SK-N-SH (cell line): ENCODE results near the gene CDC23. TPM values are rescaled to one million over a fixed set of nuclear protein-coding genes. Genes with fewer than 3 reads are reported as not detected.
"Not testable (repeated sequence)": the region's sequence is repeated elsewhere in the genome, so short reads cannot be mapped to it uniquely, and the experiment has no call there.

ENCODE experiments used
- CTCF ChIA-PET: fragments of 300-600, 350-600 bp; formaldehyde crosslinking; extraction: SDS; loops from one replicate; lab custom pipeline; 2021; lab: Yijun Ruan, JAX
- POLR2A ChIA-PET: fragments of 350-600 bp; sonication (Branson Sonifier 250); formaldehyde crosslinking; extraction: SDS; loops from one replicate; lab custom pipeline; 2020; ENCODE audit warnings: antibody characterized with exemption, inconsistent platforms; lab: Yijun Ruan, JAX
- DNase-seq: peaks from one replicate; pipeline ENCODE4 v3.0.0; 2012
- H2AFZ ChIP-seq: fragments of 200-600 bp; sonication (generic); 2 replicates; pipeline ENCODE4 v1.8.1; 2016; ENCODE audit warnings: antibody characterized with exemption, mild to moderate bottlenecking, low read depth
- H3F3A ChIP-seq: fragments of 200-600 bp; sonication (generic); replicated peaks from 2 replicates; pipeline ENCODE3; 2016; ENCODE audit warnings: antibody characterized with exemption, mild to moderate bottlenecking; ENCODE audit not compliant: insufficient read depth
- H3K27ac ChIP-seq, 2 experiments: fragments of 200-500 bp in 1 of 2; fragments of 200-600 bp in 1 of 2; sonication (Bioruptor generic) in 1 of 2; sonication (generic), shearing (Covaris generic) in 1 of 2; 2 replicates each; pipeline versions ENCODE4 v1.5.1 to v1.6.1; 2014 to 2016; ENCODE audit warnings: low read depth in 2 of 2, inconsistent platforms in 1 of 2, low read length in 1 of 2, mild to moderate bottlenecking in 1 of 2, mixed read lengths in 1 of 2
- H3K27me3 ChIP-seq: fragments of 200-600 bp; sonication (generic), shearing (Covaris generic); 2 replicates; pipeline ENCODE4 v1.6.1; 2016; ENCODE audit warnings: mixed run types; ENCODE audit not compliant: insufficient read depth
- H3K36me3 ChIP-seq, 2 experiments: fragments of 200-500 bp in 1 of 2; fragments of 200-600 bp in 1 of 2; sonication (Bioruptor generic) in 1 of 2; sonication (generic) in 1 of 2; replicated peaks in 1 of 2; 2 replicates each; pipeline versions ENCODE3 to v1.5.1; 2014 to 2016; ENCODE audit warnings: low read length in 1 of 2, mild to moderate bottlenecking in 1 of 2; ENCODE audit not compliant: insufficient read depth in 2 of 2, control insufficient read depth in 1 of 2
- H3K4me1 ChIP-seq, 2 experiments: fragments of 200-500 bp in 1 of 2; fragments of 200-600 bp in 1 of 2; sonication (Bioruptor generic) in 1 of 2; sonication (generic), shearing (Covaris generic) in 1 of 2; 2 replicates each; pipeline versions ENCODE4 v1.5.1 to v1.6.1; 2014 to 2016; ENCODE audit warnings: low read depth in 1 of 2, low read length in 1 of 2, mixed run types in 1 of 2; ENCODE audit not compliant: insufficient read depth in 2 of 2, control insufficient read depth in 1 of 2
- H3K4me2 ChIP-seq: fragments of 200-600 bp; sonication (generic), shearing (Covaris generic); 2 replicates; pipeline ENCODE4 v1.6.1; 2017; ENCODE audit warnings: mixed run types
- H3K4me3 ChIP-seq, 2 experiments: fragments of 200-500 bp in 1 of 2; fragments of 200-600 bp in 1 of 2; sonication (Bioruptor generic) in 1 of 2; sonication (generic), shearing (Covaris generic) in 1 of 2; 2 replicates each; pipeline versions ENCODE4 v1.5.1 to v1.8.1; 2014 to 2016; ENCODE audit warnings: low read depth in 2 of 2, inconsistent platforms in 1 of 2, low read length in 1 of 2, mild to moderate bottlenecking in 1 of 2, mixed read lengths in 1 of 2, moderate library complexity in 1 of 2
- H3K79me2 ChIP-seq: fragments of 200-600 bp; sonication (generic); 2 replicates; pipeline ENCODE4 v1.8.1; 2017; ENCODE audit warnings: mild to moderate bottlenecking; ENCODE audit not compliant: insufficient read depth
- H3K9ac ChIP-seq: fragments of 200-600 bp; sonication (generic); 2 replicates; pipeline ENCODE4 v1.6.1; 2017; ENCODE audit warnings: mixed run types
- H3K9me2 ChIP-seq: fragments of 200-600 bp; sonication (generic); 2 replicates; pipeline ENCODE4 v1.6.1; 2017; ENCODE audit warnings: mixed run types
- H3K9me3 ChIP-seq: fragments of 200-600 bp; sonication (generic); 2 replicates; pipeline ENCODE4 v1.6.1; 2017; ENCODE audit warnings: mixed run types, mild to moderate bottlenecking, moderate library complexity
- H4K20me1 ChIP-seq: fragments of 200-600 bp; sonication (generic); 2 replicates; pipeline ENCODE4 v1.6.1; 2017; ENCODE audit warnings: mild to moderate bottlenecking, mixed run types; ENCODE audit not compliant: insufficient read depth
- FOSL2 ChIP-seq: IDR thresholded peaks from 2 replicates; pipeline ENCODE4 v1.4.0; 2012; ENCODE audit warnings: low read depth, mild to moderate bottlenecking, moderate library complexity, borderline replicate concordance
- GABPA ChIP-seq: IDR thresholded peaks from 2 replicates; pipeline ENCODE4 v1.4.0; 2012; ENCODE audit warnings: low read depth, mild to moderate bottlenecking
- GATA2 ChIP-seq: sonication (generic); formaldehyde crosslinking; IDR thresholded peaks from 2 replicates; pipeline ENCODE4 v1.5.0; 2020; ENCODE audit warnings: mild to moderate bottlenecking, missing genetic modification reagents
- RFX5 ChIP-seq: IDR thresholded peaks from 2 replicates; pipeline ENCODE4 v1.6.1; 2012; ENCODE audit warnings: mild to moderate bottlenecking, improper control_type of control experiment, low read length
- RXRA ChIP-seq: IDR thresholded peaks from 2 replicates; pipeline ENCODE4 v1.4.0; 2012; ENCODE audit warnings: low read depth, mild to moderate bottlenecking, borderline replicate concordance
- YY1 ChIP-seq: IDR thresholded peaks from 2 replicates; pipeline ENCODE4 v1.4.0; 2012; ENCODE audit warnings: low read depth, mild to moderate bottlenecking
- WGBS: methylation state at CpG from one replicate; pipeline ENCODE4 v1.1.6; 2017; ENCODE audit warnings: low lambda C conversion rate; 5-methylcytosine and 5-hydroxymethylcytosine counted together
- polyA plus RNA-seq, 3 experiments: library from polyadenylated mRNA; depleted of rRNA; stranded (reverse); fragments of >200 nt; gene quantifications; 2 replicates each; pipeline ENCODE4 v1.2.3, GENCODE V29; 2012
- TF ChIP-seq, protein P1 (sequence below): IDR thresholded peaks from 2 replicates; pipeline ENCODE4 v1.4.0; 2012; ENCODE audit warnings: low read depth, borderline replicate concordance

Gene CDC23
- polyA plus RNA-seq, 1 of the 3 experiments (the other 2 are of a cell fraction) = 20.2 TPM

DNA sequence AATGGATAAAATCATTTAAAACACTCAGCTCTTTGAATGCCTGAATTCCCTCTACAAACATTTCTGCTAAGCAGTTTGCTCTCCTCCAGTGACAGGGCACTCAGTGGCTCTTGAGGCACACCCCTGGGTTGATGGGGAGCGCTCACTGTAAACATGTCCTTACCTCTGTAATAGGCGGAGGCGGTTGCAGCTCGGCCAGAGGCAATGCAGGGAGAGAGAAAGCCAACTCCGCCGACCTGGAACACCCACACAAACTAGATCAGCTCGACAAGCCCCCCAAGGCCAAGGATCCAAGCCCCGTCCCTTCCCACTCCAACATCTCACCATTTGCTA, 329 bp downstream of the CDC23 start:
- Histone ChIP-seq H3K4me1 (peaks cover 5 to 12% of the 10 kb centered on the region in 2 experiments; a peak in 2 of 4 replicates), H3F3A (peaks cover 5% of the 10 kb centered on the region)
- 2% methylated on average over 8 of the region's 8 CpGs for WGBS

GRCh38 chr5:138210985-138211384, 2.1 kb downstream of the CDC23 start:
- Histone ChIP-seq H3K79me2 (peaks cover 70% of the 10 kb centered on the region), H3K27me3 (no peaks in the 10 kb centered on the region), H3K9me3 (no peaks in the 10 kb centered on the region), H3K4me1 (peaks cover 5 to 12% of the 10 kb centered on the region in 2 experiments; a peak in 2 of 4 replicates), H3K27ac (no peak overlapping the region), H3K9me2 (no peaks in the 10 kb centered on the region), H3K4me3 (no peak overlapping the region), H3K9ac (no peak overlapping the region), H3F3A (peaks cover 10% of the 10 kb centered on the region), H2AFZ (no peak overlapping the region), H3K4me2 (no peak overlapping the region), H4K20me1 (0 out of 2 replicates have a peak, but pooled peaks cover 3% of the 10 kb centered on the region), H3K36me3 (peaks cover 2 to 28% of the 10 kb centered on the region in 2 experiments)
- no peak for TF ChIP-seq GABPA
- no peak for TF ChIP-seq RXRA
- no peak for TF ChIP-seq FOSL2
- TF ChIP-seq, protein P1, sequence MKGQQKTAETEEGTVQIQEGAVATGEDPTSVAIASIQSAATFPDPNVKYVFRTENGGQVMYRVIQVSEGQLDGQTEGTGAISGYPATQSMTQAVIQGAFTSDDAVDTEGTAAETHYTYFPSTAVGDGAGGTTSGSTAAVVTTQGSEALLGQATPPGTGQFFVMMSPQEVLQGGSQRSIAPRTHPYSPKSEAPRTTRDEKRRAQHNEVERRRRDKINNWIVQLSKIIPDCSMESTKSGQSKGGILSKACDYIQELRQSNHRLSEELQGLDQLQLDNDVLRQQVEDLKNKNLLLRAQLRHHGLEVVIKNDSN = no peak
- TF ChIP-seq GATA2 (CRISPR knock-in tag) = no peak
- TF ChIP-seq YY1 = no peak
- ChIA-PET POLR2A (no interaction called here), CTCF (interaction anchor here (1.2 to 3.7 kb wide), 3 partner anchors 12 to 141 kb away, joined by 3 to 17 read pairs (median 4); partner anchors contain the start of gene KDM3B)
- 91% methylated on average over 3 of the region's 3 CpGs for WGBS
- no peak for DNase-seq

More for the DNA sequence above, 329 bp downstream of the CDC23 start:
- H3K79me2 ChIP-seq = peaks cover 54% of the 10 kb centered on the region
- ChIA-PET POLR2A (interaction anchor here (0.7 to 1.0 kb wide), 3 partner anchors 16 to 140 kb away, joined by 4 to 7 read pairs (median 5); partner anchors contain the start of gene KDM3B), CTCF (interaction anchor here (0.9 to 3.7 kb wide), 10 partner anchors 10 to 434 kb away, joined by 3 to 17 read pairs (median 4); partner anchors contain the start of gene KDM3B)
- H4K20me1 ChIP-seq = 0 out of 2 replicates have a peak, but pooled peaks cover 3% of the 10 kb centered on the region
- no peaks in the 10 kb centered on the region for H3K27me3 ChIP-seq
- H3K36me3 ChIP-seq = peaks cover 0 to 14% of the 10 kb centered on the region in 2 experiments
- peak overlapping the region; percentile 90 for H3K9ac ChIP-seq
- peak overlapping the region; percentile 94 for H3K4me2 ChIP-seq
- H3K4me3 ChIP-seq = peak overlapping the region; percentile 79 to 95
- TF ChIP-seq RFX5 = no peak
- H3K27ac ChIP-seq = peak overlapping the region; percentile 56 to 64
- DNase-seq = no peak
- H2AFZ ChIP-seq = peak overlapping the region; percentile 89
- H3K9me3 ChIP-seq = no peaks in the 10 kb centered on the region
- H3K9me2 ChIP-seq = no peaks in the 10 kb centered on the region

GRCh38 chr5:138193859-138194258, 19.3 kb downstream of the CDC23 start:
- H3K4me3 ChIP-seq, H3K4me1 ChIP-seq, H3K9me2 ChIP-seq, H3F3A ChIP-seq, H3K27ac ChIP-seq, H3K4me2 ChIP-seq, H3K9ac ChIP-seq, POLR2A ChIA-PET, H3K79me2 ChIP-seq, DNase-seq, H2AFZ ChIP-seq, H3K9me3 ChIP-seq, H4K20me1 ChIP-seq, H3K27me3 ChIP-seq: not testable (repeated sequence)
- peaks cover 48 to 64% of the 10 kb centered on the region in 2 experiments for H3K36me3 ChIP-seq
- CTCF ChIA-PET = interaction anchor here (0.8 kb wide), 1 partner anchor 158 kb away, joined by 3 read pairs; the partner anchor contains the start of gene KDM3B
- 91% methylated on average over 8 of the region's 8 CpGs for WGBS
